ENCODE data around the gene RNF115. TPM values are rescaled to one million over a fixed set of nuclear protein-coding genes. Genes with fewer than 3 reads are reported as not detected.

RNF115 gene
- total RNA-seq (10 to 100 TPM in 8 of 9 donors, 1 to 10 TPM in 1; 8.3 to 19.2 (median 13.0) TPM), polyA plus RNA-seq (10 to 100 TPM in 1 of 3 donors, 1 to 10 TPM in 2; 8.4 to 17.1 (median 9.3) TPM)
- long read RNA-seq, donor 1, full-length matches to known transcripts: 8 of 8 reads
- long read RNA-seq, donor 1, partial matches to known transcripts: 0 of 8 reads
- long read RNA-seq, donor 1, other reads (novel, unspliced or antisense): 0 of 8 reads
- long read RNA-seq, donor 2, full-length matches to known transcripts: 3 of 8 reads
- long read RNA-seq, donor 2, partial matches to known transcripts: 0 of 8 reads
- long read RNA-seq, donor 2, other reads (novel, unspliced or antisense): 5 of 8 reads
- long read RNA-seq, donor 3, full-length matches to known transcripts: 6 of 6 reads
- long read RNA-seq, donor 3, partial matches to known transcripts: 0 of 6 reads
- long read RNA-seq, donor 3, other reads (novel, unspliced or antisense): 0 of 6 reads
- long read RNA-seq, donor 4, full-length matches to known transcripts: 14 of 19 reads
- long read RNA-seq, donor 4, partial matches to known transcripts: 0 of 19 reads
- long read RNA-seq, donor 4, other reads (novel, unspliced or antisense): 5 of 19 reads
- long read RNA-seq, donor 5, full-length matches to known transcripts: 19 of 25 reads
- long read RNA-seq, donor 5, partial matches to known transcripts: 0 of 25 reads
- long read RNA-seq, donor 5, other reads (novel, unspliced or antisense): 6 of 25 reads
- long read RNA-seq, donor 6, full-length matches to known transcripts: 5 of 9 reads
- long read RNA-seq, donor 6, partial matches to known transcripts: 2 of 9 reads
- long read RNA-seq, donor 6, other reads (novel, unspliced or antisense): 2 of 9 reads
- long read RNA-seq, donor 7, full-length matches to known transcripts: 3 of 3 reads
- long read RNA-seq, donor 7, partial matches to known transcripts: 0 of 3 reads
- long read RNA-seq, donor 7, other reads (novel, unspliced or antisense): 0 of 3 reads
- long read RNA-seq, donor 8, full-length matches to known transcripts: 8 of 8 reads
- long read RNA-seq, donor 8, partial matches to known transcripts: 0 of 8 reads
- long read RNA-seq, donor 8, other reads (novel, unspliced or antisense): 0 of 8 reads
- long read RNA-seq, donor 9, full-length matches to known transcripts: 2 of 2 reads
- long read RNA-seq, donor 9, partial matches to known transcripts: 0 of 2 reads
- long read RNA-seq, donor 9, other reads (novel, unspliced or antisense): 0 of 2 reads
- long read RNA-seq, donor 10, full-length matches to known transcripts: 3 of 3 reads
- long read RNA-seq, donor 10, partial matches to known transcripts: 0 of 3 reads
- long read RNA-seq, donor 10, other reads (novel, unspliced or antisense): 0 of 3 reads

- intact Hi-C loops (cut with DNase I): loop anchor here in 1 of 2 donors (10.0 kb wide), 1 partner anchor 89 kb away; no protein-coding TSS in a partner anchor
- 0 to 2% (median 1%) methylated on average over 30 to 89 of the region's 89 CpGs for WGBS, 4 donors
- TF ChIP-seq CTCF (IDR thresholded peaks at IDR 0.05) (peak in 1 of 6 experiments; percentile 7), POLR2A (IDR thresholded peaks at IDR 0.05) (peak; percentile 81 to 93)
- no peaks in the 10 kb centered on the region for H3K27me3 ChIP-seq
- peaks cover 0 to 30% of the 10 kb centered on the region in 2 donors for H3K36me3 ChIP-seq (replicated peaks in 1 of 2)
- H3K4me3 ChIP-seq: peak within 1 kb of the TSS; percentile 12 to 72 (median 48)
- H3K4me1 ChIP-seq (replicated peaks in 1 of 2): peaks cover 5 to 13% of the 10 kb centered on the region in 2 donors
- peak within 1 kb of the TSS; percentile 80 to 94 (median 86) for H3K27ac ChIP-seq
- DNase-seq: peak; percentile 87 to 95 (median 91)
- H3K9me3 ChIP-seq (replicated peaks in 1 of 3): no peaks in the 10 kb centered on the region
Measured at GRCh38 chr1:145823565-145824498, at the start of gene RNF115, which contains the start of gene POLR3C. Gene RNF115 (minus strand): TSS chr1:145824095. CDS start chr1:145823873, 222 bp downstream. Gene POLR3C (plus strand): TSS chr1:145824200. CDS start chr1:145825777, 1,577 bp downstream.

GRCh38 chr1:145871994-145872924 lies 48.4 kb upstream of the RNF115 start:
- Histone ChIP-seq H3K4me1 (replicated peaks in 1 of 2) (peaks cover 0 to 6% of the 10 kb centered on the region in 2 donors), H3K4me3 (peak overlapping the region in 2 of 4 donors; percentile 25 to 47), H3K27ac (peak overlapping the region in 3 of 5 donors; percentile 47 to 67 (median 55)), H3K27me3 (no peaks in the 10 kb centered on the region), H3K36me3 (replicated peaks in 1 of 2) (no peaks in the 10 kb centered on the region), H3K9me3 (replicated peaks in 1 of 3) (no peaks in the 10 kb centered on the region)
- intact Hi-C loops (cut with DNase I): no loop called here
- peak in 2 of 7 donors; percentile 26 to 43 for DNase-seq
- TF ChIP-seq POLR2A (IDR thresholded peaks at IDR 0.05): no peak
- no peak for TF ChIP-seq CTCF (IDR thresholded peaks at IDR 0.05)
- 36 to 47% (median 43%) methylated on average over 32 to 47 of the region's 47 CpGs for WGBS, 4 donors

- 44 to 67% (median 64%) methylated on average over 4 of the region's 4 CpGs for WGBS, 4 donors
- Histone ChIP-seq H3K4me1 (replicated peaks in 1 of 2) (peaks cover 0 to 6% of the 10 kb centered on the region in 2 donors), H3K36me3 (replicated peaks in 1 of 2) (no peaks in the 10 kb centered on the region), H3K27ac (no peak overlapping the region), H3K27me3 (no peaks in the 10 kb centered on the region), H3K9me3 (replicated peaks in 1 of 3) (no peaks in the 10 kb centered on the region), H3K4me3 (no peak overlapping the region)
- intact Hi-C loops (cut with DNase I): no loop called here
- DNase-seq: no peak
- TF ChIP-seq POLR2A (IDR thresholded peaks at IDR 0.05) (no peak), CTCF (IDR thresholded peaks at IDR 0.05) (no peak)
Measured at GRCh38 chr1:145868232-145868631, 44.3 kb upstream of the RNF115 start.
